PC-3 (cell line): ENCODE data around the gene NPS.

ENCODE experiments used
- CTCF ChIP-seq: fragments of 300-600 bp; sonication (generic); conservative IDR thresholded peaks from 2 replicates; pipeline ENCODE4 v1.5.1; 2017; ENCODE audit warnings: antibody characterized with exemption, low read depth, mild to moderate bottlenecking, low read length
- EZH2 ChIP-seq: fragments of 300-600 bp; sonication (generic); IDR thresholded peaks from one replicate; pipeline ENCODE4 v1.6.1; 2017; ENCODE audit warnings: antibody characterized with exemption, mild to moderate bottlenecking, low read length; ENCODE audit not compliant: unreplicated experiment

GRCh38 chr10:127522298-127522697 lies 26.8 kb upstream of the NPS start:
- TF ChIP-seq CTCF (no peak), EZH2 (no peak)
